HepG2 (cell line): Measurements from ENCODE around the gene ZNF425. TPM values are rescaled to one million over a fixed set of nuclear protein-coding genes. Genes with fewer than 3 reads are reported as not detected.

Experiments used
- AGO1 ChIP-seq: fragments of 200-400 bp; formaldehyde crosslinking; IDR thresholded peaks from 2 replicates; pipeline ENCODE4 v1.6.1; 2017; ENCODE audit warnings: mild to moderate bottlenecking, low read depth, low read length, moderate library complexity; ENCODE audit not compliant: poor library complexity, severe bottlenecking
- ATF7 ChIP-seq, 2 experiments: fragments of 450-650 bp in 1 of 2; sonication (generic) in 1 of 2; formaldehyde crosslinking in 1 of 2; IDR thresholded peaks; 2 replicates each; pipeline versions ENCODE4 v1.4.0 to v1.6.1; 2016 to 2020; ENCODE audit warnings: antibody characterized with exemption in 1 of 2, mild to moderate bottlenecking in 1 of 2, missing genetic modification reagents in 1 of 2
- CBX2 ChIP-seq, 2 experiments: fragments of 200-600 bp in 1 of 2; sonication (generic); formaldehyde crosslinking in 1 of 2; IDR thresholded peaks; 2 replicates each; pipeline versions ENCODE4 v1.7.0 to v1.8.1; 2018 to 2022; ENCODE audit warnings: low read depth in 2 of 2, low read length in 1 of 2, mild to moderate bottlenecking in 1 of 2, missing genetic modification reagents in 1 of 2
- CSRNP1 ChIP-seq: sonication (generic); formaldehyde crosslinking; IDR thresholded peaks from 2 replicates; pipeline ENCODE4 v1.8.1; 2023; ENCODE audit warnings: mild to moderate bottlenecking, missing genetic modification reagents
- GZF1 ChIP-seq: sonication (generic); formaldehyde crosslinking; IDR thresholded peaks from 2 replicates; pipeline ENCODE4 v1.5.1; 2020; ENCODE audit warnings: mild to moderate bottlenecking, missing genetic modification reagents
- HDAC2 ChIP-seq: sonication (generic); formaldehyde crosslinking; IDR thresholded peaks from 2 replicates; pipeline ENCODE4 v1.4.0; 2020; ENCODE audit warnings: missing genetic modification reagents
- HNRNPK ChIP-seq: fragments of 200-400 bp; formaldehyde crosslinking; IDR thresholded peaks from 2 replicates; pipeline ENCODE4 v1.6.1; 2018; ENCODE audit warnings: low read length, low read depth, moderate library complexity, mild to moderate bottlenecking; ENCODE audit not compliant: poor library complexity, severe bottlenecking
- HOXA9 ChIP-seq: sonication (generic); formaldehyde crosslinking; IDR thresholded peaks from 2 replicates; pipeline ENCODE4 v1.8.1; 2022; ENCODE audit warnings: missing genetic modification reagents, mild to moderate bottlenecking, moderate library complexity, borderline replicate concordance
- KDM3A ChIP-seq: IDR thresholded peaks from 2 replicates; pipeline ENCODE4 v1.6.1; 2018; ENCODE audit warnings: low read depth, missing compliant biosample characterization
- KDM5A ChIP-seq: fragments of 200-600 bp; sonication (generic); IDR thresholded peaks from 2 replicates; pipeline ENCODE4 v1.7.0; 2018; ENCODE audit warnings: antibody characterized with exemption, mild to moderate bottlenecking, low read length, borderline replicate concordance
- MBNL3 ChIP-seq: fragments of 250-450 bp; sonication (Bioruptor Pico); conservative IDR thresholded peaks from 2 replicates; pipeline ENCODE4 v1.8.0; 2022; ENCODE audit warnings: mild to moderate bottlenecking, inconsistent platforms
- SMC3 ChIP-seq: IDR thresholded peaks from 2 replicates; pipeline ENCODE4 v1.6.1; 2011; ENCODE audit warnings: low read length, improper control_type of control experiment
- SP2 ChIP-seq: sonication (generic); formaldehyde crosslinking; IDR thresholded peaks from 2 replicates; pipeline ENCODE4 v1.5.1; 2020; ENCODE audit warnings: mild to moderate bottlenecking, missing genetic modification reagents
- TBP ChIP-seq: sonication (generic); formaldehyde crosslinking; IDR thresholded peaks from 2 replicates; pipeline ENCODE4 v1.5.0; 2020; ENCODE audit warnings: missing genetic modification reagents
- ZBTB1 ChIP-seq: sonication (generic); formaldehyde crosslinking; IDR thresholded peaks from 2 replicates; pipeline ENCODE4 v1.4.0; 2020; ENCODE audit warnings: missing genetic modification reagents, borderline replicate concordance
- ZBTB3 ChIP-seq: sonication (generic); formaldehyde crosslinking; IDR thresholded peaks from 2 replicates; pipeline ENCODE4 v1.4.0; 2020; ENCODE audit warnings: low read depth, mild to moderate bottlenecking, moderate library complexity, missing genetic modification reagents, borderline replicate concordance
- ZNF234 ChIP-seq: sonication (generic); formaldehyde crosslinking; conservative IDR thresholded peaks from 2 replicates; pipeline ENCODE4 v1.5.1; 2020; ENCODE audit warnings: mild to moderate bottlenecking, missing genetic modification reagents
- ZNF337 ChIP-seq: sonication (generic); formaldehyde crosslinking; IDR thresholded peaks from 2 replicates; pipeline ENCODE4 v1.5.1; 2020; ENCODE audit warnings: missing genetic modification reagents, low read depth, mild to moderate bottlenecking, borderline replicate concordance
- ZNF510 ChIP-seq: sonication (generic); formaldehyde crosslinking; IDR thresholded peaks from 2 replicates; pipeline ENCODE4 v1.4.0; 2020; ENCODE audit warnings: low read depth, mild to moderate bottlenecking, missing genetic modification reagents
- ZNF7 ChIP-seq: IDR thresholded peaks from 2 replicates; pipeline ENCODE4 v1.6.1; 2016; ENCODE audit warnings: missing biosample characterization, missing genetic modification reagents
- ZNF788 ChIP-seq: sonication (generic); formaldehyde crosslinking; IDR thresholded peaks from 2 replicates; pipeline ENCODE4 v1.5.0; 2020; ENCODE audit warnings: mild to moderate bottlenecking, missing genetic modification reagents, borderline replicate concordance
- polyA plus RNA-seq, 8 experiments: library from polyadenylated mRNA; depleted of rRNA in 3 of 8; stranded (reverse) in 7 of 8; unstranded in 1 of 8; fragments of >200 nt; fragmentation: Illumina TruSeq in 4 of 8; extraction: Trizol in 4 of 8; gene quantifications; 2 replicates each; pipeline versions ENCODE4 v1.2.1 to v1.2.3, GENCODE V29; 2011 to 2016; ENCODE audit warnings: low read depth in 4 of 8, missing spikeins in 1 of 8, mixed read lengths in 1 of 8; ENCODE audit not compliant: insufficient read depth in 1 of 8
- total RNA-seq, 5 experiments: library from RNA; depleted of rRNA; stranded (reverse); fragments of >200 nt; fragmentation: Illumina TruSeq; extraction: Trizol; gene quantifications; 2 replicates each; pipeline ENCODE4 v1.2.3, GENCODE V29; 2016; ENCODE audit warnings: low read depth in 1 of 5
- TF ChIP-seq, protein P1 (sequence below): sonication (generic); formaldehyde crosslinking; IDR thresholded peaks from 2 replicates; pipeline ENCODE4 v1.4.0; 2020; ENCODE audit warnings: missing genetic modification reagents, mild to moderate bottlenecking, borderline replicate concordance
- TF ChIP-seq, protein P2 (sequence below): sonication (generic); formaldehyde crosslinking; IDR thresholded peaks from 2 replicates; pipeline ENCODE4 v1.4.0; 2020; ENCODE audit warnings: missing genetic modification reagents
- TF ChIP-seq, protein P3 (sequence below): sonication (generic); formaldehyde crosslinking; IDR thresholded peaks from 2 replicates; pipeline ENCODE4 v1.4.0; 2020; ENCODE audit warnings: missing genetic modification reagents

The ZNF425 gene
- total and polyA plus RNA-seq, 2 of the 13 experiments (the other 11 are each of a cell fraction or from before 2014, with no cell fraction given), result 0.51 to 1.1 TPM

- no peak for TF ChIP-seq ZNF510
- no peak; the same call in 1 of the 2 replicates for TF ChIP-seq CSRNP1 (CRISPR knock-in tag)
- TF ChIP-seq MBNL3, result no peak
- peak; percentile 73; the same call in 1 of the 2 replicates for TF ChIP-seq ZNF337 (CRISPR knock-in tag)
- no peak for TF ChIP-seq ATF7 (IDR thresholded peaks at IDR 0.05)
- TF ChIP-seq ATF7 (CRISPR knock-in tag; IDR thresholded peaks at IDR 0.05), result no peak
- 0 out of 2 replicates have a peak, but pooled peaks have one; percentile 17 for TF ChIP-seq TBP (CRISPR knock-in tag)
- no peak for TF ChIP-seq ZBTB1
- peak; percentile 89 for TF ChIP-seq GZF1 (CRISPR knock-in tag)
- TF ChIP-seq HNRNPK, result peak; percentile 70
- no peak for TF ChIP-seq CBX2 (IDR thresholded peaks at IDR 0.05; ENCODE audit: low read depth, low read length)
- TF ChIP-seq CBX2 (CRISPR knock-in tag; IDR thresholded peaks at IDR 0.05; ENCODE audit: low read depth), result no peak
- TF ChIP-seq, protein P1, sequence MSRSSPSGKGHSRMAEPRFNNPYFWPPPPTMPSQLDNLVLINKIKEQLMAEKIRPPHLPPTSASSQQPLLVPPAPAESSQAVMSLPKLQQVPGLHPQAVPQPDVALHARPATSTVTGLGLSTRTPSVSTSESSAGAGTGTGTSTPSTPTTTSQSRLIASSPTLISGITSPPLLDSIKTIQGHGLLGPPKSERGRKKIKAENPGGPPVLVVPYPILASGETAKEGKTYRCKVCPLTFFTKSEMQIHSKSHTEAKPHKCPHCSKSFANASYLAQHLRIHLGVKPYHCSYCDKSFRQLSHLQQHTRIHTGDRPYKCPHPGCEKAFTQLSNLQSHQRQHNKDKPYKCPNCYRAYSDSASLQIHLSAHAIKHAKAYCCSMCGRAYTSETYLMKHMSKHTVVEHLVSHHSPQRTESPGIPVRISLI (CRISPR knock-in tag), result peak; percentile 56; the same call in 1 of the 2 replicates
- peak; percentile 80; the same call in 1 of the 2 replicates for TF ChIP-seq ZBTB3 (CRISPR knock-in tag)
- TF ChIP-seq, protein P2, sequence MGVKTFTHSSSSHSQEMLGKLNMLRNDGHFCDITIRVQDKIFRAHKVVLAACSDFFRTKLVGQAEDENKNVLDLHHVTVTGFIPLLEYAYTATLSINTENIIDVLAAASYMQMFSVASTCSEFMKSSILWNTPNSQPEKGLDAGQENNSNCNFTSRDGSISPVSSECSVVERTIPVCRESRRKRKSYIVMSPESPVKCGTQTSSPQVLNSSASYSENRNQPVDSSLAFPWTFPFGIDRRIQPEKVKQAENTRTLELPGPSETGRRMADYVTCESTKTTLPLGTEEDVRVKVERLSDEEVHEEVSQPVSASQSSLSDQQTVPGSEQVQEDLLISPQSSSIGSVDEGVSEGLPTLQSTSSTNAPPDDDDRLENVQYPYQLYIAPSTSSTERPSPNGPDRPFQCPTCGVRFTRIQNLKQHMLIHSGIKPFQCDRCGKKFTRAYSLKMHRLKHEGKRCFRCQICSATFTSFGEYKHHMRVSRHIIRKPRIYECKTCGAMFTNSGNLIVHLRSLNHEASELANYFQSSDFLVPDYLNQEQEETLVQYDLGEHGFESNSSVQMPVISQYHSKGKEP, result no peak
- peak; percentile 57; the same call in 1 of the 2 replicates for TF ChIP-seq KDM5A
- no peak for TF ChIP-seq ZNF7 (CRISPR knock-in tag)
- TF ChIP-seq SMC3, result no peak
- TF ChIP-seq KDM3A, result 0 out of 2 replicates have a peak, but pooled peaks have one; percentile 77
- peak; percentile 73; the same call in 1 of the 2 replicates for TF ChIP-seq HOXA9
- TF ChIP-seq SP2 (CRISPR knock-in tag), result no peak
- TF ChIP-seq AGO1, result no peak
- TF ChIP-seq ZNF234 (CRISPR knock-in tag), result peak; percentile 67; the same call in 1 of the 2 replicates
- TF ChIP-seq HDAC2 (CRISPR knock-in tag), result peak; percentile 38; the same call in 1 of the 2 replicates
- no peak for TF ChIP-seq ZNF788 (CRISPR knock-in tag)
- TF ChIP-seq, protein P3, sequence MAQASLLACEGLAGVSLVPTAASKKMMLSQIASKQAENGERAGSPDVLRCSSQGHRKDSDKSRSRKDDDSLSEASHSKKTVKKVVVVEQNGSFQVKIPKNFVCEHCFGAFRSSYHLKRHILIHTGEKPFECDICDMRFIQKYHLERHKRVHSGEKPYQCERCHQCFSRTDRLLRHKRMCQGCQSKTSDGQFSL (CRISPR knock-in tag), result no peak; the same call in 1 of the 2 replicates
These were observed 35.5 kb downstream of the ZNF425 start, which contains the start of gene ZNF786 (continued) for GRCh38 chr7:149090397-149091195.
